ENCODE results near the gene UIMC1.

GRCh38 chr5:176935017-176935416 is 71.6 kb downstream of the UIMC1 start:
- TF ChIP-seq CTCF (conservative IDR thresholded peaks at IDR 0.05; ENCODE audit: low read depth, low read length) = no peak
- TF ChIP-seq EZH2 (IDR thresholded peaks at IDR 0.05; ENCODE audit: low read length, unreplicated experiment) = no peak

Data from PC-3 (cell line).